GM19395 (cell line): Measurements from ENCODE around the gene TLE5.
"Not testable (repeated sequence)": the region's sequence is repeated elsewhere in the genome, so short reads cannot be mapped to it uniquely, and the experiment has no call there.

Experiments
- ATAC-seq: cut with Tn5 transposase; IDR thresholded peaks from one replicate; pipeline ENCODE4 v1.9.1; 2021; ENCODE audit warnings: mild to moderate bottlenecking, moderate library complexity; ENCODE audit not compliant: unreplicated experiment

TLE5 gene

DNA sequence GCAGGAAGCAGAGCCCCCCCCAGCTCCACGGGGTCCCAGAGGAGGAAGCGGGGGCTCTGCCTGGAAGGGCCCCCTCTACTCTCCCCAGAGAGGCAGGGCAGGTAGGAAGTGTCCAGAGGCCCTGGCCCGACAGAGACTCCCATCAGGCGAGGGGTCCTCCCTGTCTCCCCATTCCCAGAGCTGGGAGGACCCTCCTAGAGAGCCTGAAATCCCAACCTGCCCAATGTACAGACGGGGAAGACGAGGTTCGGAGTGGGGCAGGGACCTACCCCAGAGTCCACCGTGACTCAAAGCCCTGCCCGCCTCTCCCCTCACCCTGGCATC, 34.4 kb downstream of the TLE5 start:
- ATAC-seq = no peak

DNA sequence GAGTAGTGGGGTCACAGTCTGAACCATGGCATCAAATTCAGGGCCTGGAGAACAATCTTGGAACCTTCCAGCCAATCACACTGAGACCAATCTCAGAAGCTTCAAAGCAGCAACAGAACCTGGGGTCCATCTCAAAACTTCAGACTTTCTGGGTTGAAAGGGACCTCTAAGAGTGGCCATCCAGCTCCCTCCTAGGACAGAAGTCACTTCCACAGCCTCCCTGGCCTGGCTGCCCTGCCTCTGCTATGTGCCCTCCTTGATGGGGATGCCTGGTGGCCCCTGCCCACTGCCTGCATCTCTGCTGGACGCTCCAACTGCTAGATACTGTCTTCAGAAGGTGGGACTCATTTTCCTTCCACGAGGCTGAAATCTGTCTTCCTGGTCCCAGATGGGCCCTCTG, 35.0 kb downstream of the TLE5 start:
- no peak for ATAC-seq

GRCh38 chr19:3026768-3027167, 35.5 kb downstream of the TLE5 start:
- no peak for ATAC-seq

GRCh38 chr19:3025549-3025886, 36.8 kb downstream of the TLE5 start:
- no peak for ATAC-seq

GRCh38 chr19:3024870-3025548, 37.3 kb downstream of the TLE5 start:
- no peak for ATAC-seq

- no peak for ATAC-seq
These were observed 37.8 kb downstream of the TLE5 start for GRCh38 chr19:3024509-3024869.

GRCh38 chr19:3020321-3020960, 41.9 kb downstream of the TLE5 start:
- no peak for ATAC-seq

- ATAC-seq = no peak
These were observed 43.0 kb downstream of the TLE5 start for GRCh38 chr19:3019211-3019854.

DNA sequence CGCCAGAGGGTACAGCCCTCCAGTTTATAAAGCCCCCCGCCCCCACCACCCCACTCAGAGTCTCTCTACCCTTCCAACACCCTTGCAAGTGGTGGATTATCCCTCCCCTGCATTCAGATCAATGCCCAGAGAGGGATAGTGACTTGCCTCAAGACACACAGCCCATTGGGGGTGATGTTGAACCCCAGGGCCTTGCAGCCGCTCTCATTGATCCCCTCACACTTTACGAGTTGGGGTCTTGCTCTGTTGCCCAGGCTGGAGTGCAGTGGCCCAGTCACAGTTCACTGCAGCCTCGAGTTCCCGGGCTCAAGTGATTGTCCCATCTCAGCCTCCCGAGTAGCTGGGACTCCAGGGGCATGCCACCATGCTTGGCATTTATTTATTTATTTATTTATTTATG, 44.4 kb downstream of the TLE5 start:
- ATAC-seq = no peak

DNA sequence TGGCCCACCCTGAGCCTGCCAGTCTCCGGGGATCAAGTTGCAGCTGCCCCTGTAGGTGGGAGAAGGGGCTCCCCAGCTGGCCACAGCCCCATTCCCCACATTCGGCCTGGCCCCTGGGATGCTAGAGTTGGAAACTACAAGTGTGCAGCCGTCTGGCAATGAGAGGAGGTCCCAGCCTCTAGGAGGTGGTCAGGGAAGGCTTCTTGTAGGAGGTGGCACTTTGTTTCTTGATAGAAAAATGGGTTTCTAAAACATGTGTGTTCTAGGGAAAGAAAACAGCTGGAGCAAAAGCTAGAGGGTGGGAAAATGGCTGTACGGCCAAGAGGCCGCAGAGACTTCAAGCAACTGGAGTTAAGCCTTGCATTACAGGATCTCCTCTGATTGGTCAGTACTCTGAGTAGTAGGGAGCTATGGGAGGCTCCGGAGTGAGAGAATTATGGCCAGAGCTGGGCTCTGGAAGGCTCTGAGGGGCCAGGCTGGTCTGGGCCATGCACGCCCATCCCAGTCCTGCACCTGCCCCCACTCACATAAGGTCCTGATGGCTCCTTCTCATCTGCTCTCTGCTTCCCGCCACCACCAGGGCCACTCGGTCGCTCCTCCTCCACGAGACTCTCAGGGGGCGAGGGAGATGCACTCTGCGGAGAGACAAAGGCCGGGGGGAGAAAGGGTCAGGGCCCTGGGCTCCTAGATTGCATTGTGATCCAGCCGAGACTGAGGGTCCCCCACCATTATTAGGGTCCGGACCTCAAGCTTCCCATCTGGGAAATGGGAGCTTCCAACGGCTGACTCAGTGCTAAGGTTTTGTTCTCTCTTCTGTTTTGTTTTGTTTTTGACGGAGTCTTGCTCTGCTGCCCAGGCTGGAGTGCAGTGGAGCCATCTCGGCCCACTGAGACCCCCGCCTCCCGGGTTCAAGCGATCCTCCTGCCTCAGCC, 46.9 kb downstream of the TLE5 start:
- no peak for ATAC-seq

GRCh38 chr19:3014135-3014534, 48.2 kb downstream of the TLE5 start:
- ATAC-seq = no peak

DNA sequence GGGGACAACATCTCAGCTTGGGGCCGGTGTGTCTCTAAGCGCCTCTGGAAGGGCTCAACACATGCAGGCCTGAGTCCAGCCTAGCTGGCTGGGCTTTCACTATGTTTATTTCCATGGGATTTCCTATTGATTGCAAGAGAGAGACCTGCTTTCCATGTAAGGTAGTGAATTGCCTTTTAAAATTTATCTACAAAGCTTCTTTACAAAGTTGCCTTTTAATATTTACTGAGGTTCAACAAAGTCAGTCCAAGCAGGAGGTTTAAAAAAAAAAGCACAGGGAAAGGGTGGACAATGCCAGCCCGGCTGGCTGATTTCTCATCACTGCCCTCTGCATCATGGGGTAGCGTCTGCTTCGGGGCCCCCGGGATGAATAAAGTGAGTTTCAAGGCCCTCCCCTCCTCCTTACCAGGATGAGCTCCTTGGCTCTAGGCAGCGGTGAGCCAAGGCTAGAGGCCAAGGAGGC, 49.0 kb downstream of the TLE5 start:
- ATAC-seq = no peak

DNA sequence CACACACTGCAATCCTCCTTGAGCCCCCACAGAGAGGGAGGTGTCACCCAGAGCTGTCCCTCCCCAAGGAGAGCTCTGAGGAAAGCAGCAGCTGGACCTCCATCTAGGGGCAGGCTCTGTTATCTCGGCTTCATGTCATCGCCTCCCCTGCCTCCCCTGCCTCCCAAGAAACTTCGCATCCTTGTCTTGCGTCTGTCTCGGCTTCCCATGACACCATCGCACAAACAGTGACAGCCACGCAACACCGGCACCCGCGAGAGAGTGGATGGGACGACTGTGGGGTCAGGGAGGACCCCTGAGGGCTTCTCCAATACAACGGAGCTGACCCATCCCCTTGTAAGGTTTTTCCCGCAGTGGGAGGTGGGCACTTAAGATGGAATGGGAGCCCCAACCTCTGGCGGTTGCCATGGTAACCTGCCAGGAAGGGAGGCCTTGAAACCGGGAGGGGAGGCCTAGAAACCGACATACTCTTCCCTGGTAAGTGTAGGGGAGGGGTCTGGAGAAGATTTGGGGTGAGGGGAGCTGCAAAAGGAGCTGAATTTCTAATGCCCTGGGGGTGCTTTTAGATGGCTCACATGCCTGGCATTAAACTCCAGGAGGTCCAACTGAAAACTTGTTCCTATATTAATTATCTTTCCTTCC, 49.6 kb downstream of the TLE5 start:
- no peak for ATAC-seq

GRCh38 chr19:3012059-3012458, 50.2 kb downstream of the TLE5 start:
- ATAC-seq = not testable (repeated sequence)

- no peak for ATAC-seq
These were observed 51.4 kb downstream of the TLE5 start for GRCh38 chr19:3010871-3011270.

DNA sequence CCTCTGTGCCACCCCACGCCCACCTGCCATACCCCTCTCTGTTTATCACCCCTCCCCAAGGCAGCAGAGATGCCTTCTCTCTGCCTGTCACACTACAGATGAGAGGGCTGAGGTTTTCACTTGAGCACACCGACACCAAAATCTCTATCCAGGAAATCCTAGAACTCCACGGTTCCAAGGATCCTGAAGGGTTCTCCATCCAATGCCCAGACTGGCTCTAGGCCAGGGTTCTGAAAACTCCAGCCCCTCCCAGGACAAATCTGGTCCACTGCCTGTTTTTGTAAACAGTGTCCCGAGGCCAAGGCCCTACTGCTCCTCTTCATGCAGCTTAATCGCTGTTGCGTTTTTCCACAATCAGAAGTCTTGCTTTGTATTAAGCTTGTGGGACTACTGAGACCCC, 53.3 kb downstream of the TLE5 start:
- no peak for ATAC-seq

GRCh38 chr19:3007975-3008374, 54.3 kb downstream of the TLE5 start:
- ATAC-seq = no peak

GRCh38 chr19:3006075-3006767, 56.1 kb downstream of the TLE5 start:
- ATAC-seq = no peak

GRCh38 chr19:3005345-3005744, 57.0 kb downstream of the TLE5 start:
- no peak for ATAC-seq

GRCh38 chr19:3004522-3004921, 57.8 kb downstream of the TLE5 start:
- no peak for ATAC-seq
